NCI-H446 (cell line): ENCODE data around the gene PPT2.
"Not testable (repeated sequence)": the region's sequence is repeated elsewhere in the genome, so short reads cannot be mapped to it uniquely, and the experiment has no call there.

ENCODE experiments used
- DNase-seq, 2 experiments: peaks; one replicate each; lab custom pipeline; 2025; lab: John Stamatoyannopoulos, UW

The PPT2 gene

GRCh38 chr6:32210191-32210601 is 56.3 kb downstream of the PPT2 start:
- DNase-seq = no peak

- not testable (repeated sequence) for DNase-seq
These were observed 57.5 kb downstream of the PPT2 start for GRCh38 chr6:32211432-32211831.

- DNase-seq = no peak
These were observed 58.3 kb downstream of the PPT2 start for GRCh38 chr6:32212076-32212760.
